Measurements from ENCODE around the gene PLEKHG4B.
"Not testable (repeated sequence)": the region's sequence is repeated elsewhere in the genome, so short reads cannot be mapped to it uniquely, and the experiment has no call there.

Gene PLEKHG4B

GRCh38 chr5:234450-234849, 142.5 kb downstream of the PLEKHG4B start:
- DNase-seq = no peak

- not testable (repeated sequence) for DNase-seq
Measured at GRCh38 chr5:235527-235926, 143.6 kb downstream of the PLEKHG4B start.

GRCh38 chr5:237931-238330, 146.0 kb downstream of the PLEKHG4B start:
- DNase-seq = not testable (repeated sequence)

Measured in activated T-cell treated with anti-CD3 and anti-CD28 coated beads, Interleukin-2, amount 50 U/mL, for 1 hour (primary cell).